HEK293 (cell line): Measurements from ENCODE around the gene LAMA2.

Source experiments
- CTCF ChIA-PET: fragments of 350-600 bp; formaldehyde crosslinking; extraction: SDS; loops from one replicate; lab custom pipeline; 2021; ENCODE audit warnings: antibody characterized with exemption; lab: Yijun Ruan, JAX
- POLR2A ChIA-PET: fragments of 300-600 bp; formaldehyde crosslinking; extraction: SDS; loops from one replicate; lab custom pipeline; 2020; ENCODE audit warnings: antibody characterized with exemption, inconsistent platforms; lab: Yijun Ruan, JAX
- H3K27ac ChIP-seq: fragments of 200-500 bp; sonication (Bioruptor generic); 2 replicates; pipeline ENCODE4 v1.5.1; 2014; ENCODE audit warnings: low read depth, low read length, control low read depth, inconsistent platforms; ENCODE audit errors: extremely low read depth
- H3K36me3 ChIP-seq, 2 experiments: fragments of 200-500 bp in 1 of 2; sonication (Bioruptor generic) in 1 of 2; 1 replicate in 1 of 2; 2 replicates in 1 of 2; pipeline ENCODE4 v1.5.1; 2014 to 2017; ENCODE audit warnings: inconsistent platforms in 2 of 2, low read length in 2 of 2; ENCODE audit not compliant: control insufficient read depth in 2 of 2, insufficient read depth in 1 of 2
- H3K4me1 ChIP-seq: fragments of 200-500 bp; sonication (Bioruptor generic); 2 replicates; pipeline ENCODE4 v1.5.1; 2014; ENCODE audit warnings: mild to moderate bottlenecking, low read length, inconsistent platforms; ENCODE audit not compliant: control insufficient read depth, insufficient read depth
- H3K4me3 ChIP-seq: 2 replicates; pipeline ENCODE4 v1.5.1; 2011; ENCODE audit warnings: low read depth, mild to moderate bottlenecking, control low read depth, low read length, moderate library complexity
- H3K9me3 ChIP-seq: fragments of 200-500 bp; sonication (Bioruptor generic); 2 replicates; pipeline ENCODE4 v1.5.1; 2014; ENCODE audit warnings: low read depth, low read length, inconsistent platforms; ENCODE audit not compliant: control insufficient read depth, insufficient read depth
- BCL11B ChIP-seq: fragments of 450-650 bp; formaldehyde crosslinking; IDR thresholded peaks from 2 replicates; pipeline ENCODE4 v1.5.1; 2016; ENCODE audit warnings: low read depth, missing biosample characterization, missing genetic modification characterization
- FEZF1 ChIP-seq: fragments of 450-650 bp; formaldehyde crosslinking; IDR thresholded peaks from 2 replicates; pipeline ENCODE4 v1.5.1; 2016; ENCODE audit warnings: missing biosample characterization, missing genetic modification characterization
- PRDM10 ChIP-seq: fragments of 450-650 bp; formaldehyde crosslinking; IDR thresholded peaks from 2 replicates; pipeline ENCODE4 v1.5.1; 2016; ENCODE audit warnings: missing biosample characterization, missing genetic modification characterization
- WT1 ChIP-seq: fragments of 450-650 bp; formaldehyde crosslinking; IDR thresholded peaks from 2 replicates; pipeline ENCODE4 v1.5.1; 2016; ENCODE audit warnings: missing biosample characterization, missing genetic modification characterization
- YY2 ChIP-seq: fragments of 450-650 bp; formaldehyde crosslinking; IDR thresholded peaks from 2 replicates; pipeline ENCODE4 v1.5.1; 2016; ENCODE audit warnings: missing biosample characterization, missing genetic modification characterization
- ZBTB49 ChIP-seq: fragments of 450-650 bp; formaldehyde crosslinking; IDR thresholded peaks from 2 replicates; pipeline ENCODE4 v1.5.1; 2016; ENCODE audit warnings: missing biosample characterization, missing genetic modification characterization, low read depth
- ZFP3 ChIP-seq: fragments of 450-650 bp; formaldehyde crosslinking; IDR thresholded peaks from 2 replicates; pipeline ENCODE4 v1.5.1; 2016; ENCODE audit warnings: low read depth, missing biosample characterization, missing genetic modification characterization
- ZNF114 ChIP-seq: fragments of 450-650 bp; formaldehyde crosslinking; IDR thresholded peaks from 2 replicates; pipeline ENCODE4 v1.5.0; 2017; ENCODE audit warnings: missing biosample characterization, missing genetic modification characterization
- ZNF148 ChIP-seq: fragments of 450-650 bp; formaldehyde crosslinking; IDR thresholded peaks from 2 replicates; pipeline ENCODE4 v1.5.0; 2017; ENCODE audit warnings: missing biosample characterization, missing genetic modification characterization, borderline replicate concordance
- ZNF175 ChIP-seq: fragments of 450-650 bp; formaldehyde crosslinking; IDR thresholded peaks from 2 replicates; pipeline ENCODE4 v1.5.1; 2016; ENCODE audit warnings: missing biosample characterization, missing genetic modification characterization
- ZNF473 ChIP-seq: fragments of 450-650 bp; formaldehyde crosslinking; IDR thresholded peaks from 2 replicates; pipeline ENCODE4 v1.5.1; 2017; ENCODE audit warnings: missing biosample characterization, missing genetic modification characterization
- ZNF513 ChIP-seq: fragments of 450-650 bp; IDR thresholded peaks from 2 replicates; pipeline ENCODE4 v1.5.1; 2018; ENCODE audit warnings: missing biosample characterization, missing genetic modification characterization
- ZNF529 ChIP-seq: fragments of 450-650 bp; formaldehyde crosslinking; IDR thresholded peaks from 2 replicates; pipeline ENCODE4 v1.5.1; 2017; ENCODE audit warnings: missing genetic modification characterization, missing biosample characterization; ENCODE audit not compliant: insufficient replicate concordance
- ZNF626 ChIP-seq: fragments of 450-650 bp; sonication (Bioruptor Pico); formaldehyde crosslinking; IDR thresholded peaks from 2 replicates; pipeline ENCODE4 v1.5.1; 2018; ENCODE audit warnings: missing biosample characterization, missing genetic modification characterization, inconsistent platforms

LAMA2 gene

GRCh38 chr6:129117355-129117754 lies 234.4 kb downstream of the LAMA2 start (continued):
- TF ChIP-seq ZBTB49 (tag by site-specific recombination) (no peak), ZNF148 (no peak), ZNF175 (tag by site-specific recombination) (no peak), ZNF114 (tag by site-specific recombination) (no peak)
- TF ChIP-seq, all 188 proteins: peak for 0

GRCh38 chr6:129120856-129121638 lies 238.1 kb downstream of the LAMA2 start:
- TF ChIP-seq FEZF1 (tag by site-specific recombination) (no peak), ZNF626 (no peak), BCL11B (no peak), ZFP3 (no peak), PRDM10 (tag by site-specific recombination) (no peak), YY2 (tag by site-specific recombination) (no peak), WT1 (tag by site-specific recombination) (no peak), ZNF529 (tag by site-specific recombination) (no peak), ZNF513 (tag by site-specific recombination) (no peak), ZNF473 (tag by site-specific recombination) (no peak)
- ChIA-PET POLR2A (no interaction called here), CTCF (no interaction called here)
- no peaks in the 10 kb centered on the region for H3K36me3 ChIP-seq
- H3K9me3 ChIP-seq = no peaks in the 10 kb centered on the region
- no peak overlapping the region for H3K27ac ChIP-seq
- no peak overlapping the region for H3K4me3 ChIP-seq
- H3K4me1 ChIP-seq = no peaks in the 10 kb centered on the region
